HG02571 (cell line): ENCODE data around the gene LNX2.

ENCODE experiments used
- ATAC-seq: cut with Tn5 transposase; IDR thresholded peaks from one replicate; pipeline ENCODE4 v1.9.1; 2021; ENCODE audit warnings: mild to moderate bottlenecking, moderate library complexity; ENCODE audit not compliant: unreplicated experiment

The LNX2 gene

GRCh38 chr13:27617881-27618321 lies 2.4 kb downstream of the LNX2 start:
- ATAC-seq: no peak

- no peak for ATAC-seq
These were observed 6.7 kb downstream of the LNX2 start for GRCh38 chr13:27613628-27614027.

- no peak for ATAC-seq
These were observed 13.2 kb downstream of the LNX2 start for GRCh38 chr13:27607125-27607524.

GRCh38 chr13:27605610-27606200 lies 14.6 kb downstream of the LNX2 start:
- ATAC-seq: no peak

GRCh38 chr13:27605099-27605498 lies 15.2 kb downstream of the LNX2 start:
- ATAC-seq: no peak

- no peak for ATAC-seq
These were observed 18.5 kb downstream of the LNX2 start for GRCh38 chr13:27601803-27602202.

- no peak for ATAC-seq
These were observed 19.1 kb downstream of the LNX2 start for GRCh38 chr13:27601208-27601607.

GRCh38 chr13:27600711-27601110 lies 19.6 kb downstream of the LNX2 start:
- ATAC-seq: no peak

- no peak for ATAC-seq
These were observed 20.3 kb downstream of the LNX2 start for GRCh38 chr13:27599845-27600553.

- ATAC-seq: no peak
These were observed 21.2 kb downstream of the LNX2 start for GRCh38 chr13:27599096-27599495.

GRCh38 chr13:27595055-27595811 lies 25.1 kb downstream of the LNX2 start:
- ATAC-seq: no peak

- ATAC-seq: no peak
These were observed 27.1 kb downstream of the LNX2 start for GRCh38 chr13:27593267-27593666.

- ATAC-seq: no peak
These were observed 27.5 kb downstream of the LNX2 start for GRCh38 chr13:27592865-27593264.

- no peak for ATAC-seq
These were observed 31.9 kb downstream of the LNX2 start for GRCh38 chr13:27588405-27588804.

- ATAC-seq: no peak
These were observed 33.1 kb downstream of the LNX2 start for GRCh38 chr13:27587095-27587746.

GRCh38 chr13:27583645-27584044 lies 36.7 kb downstream of the LNX2 start:
- ATAC-seq: no peak

- ATAC-seq: no peak
These were observed 42.0 kb downstream of the LNX2 start for GRCh38 chr13:27578121-27579030.

- ATAC-seq: no peak
These were observed 45.7 kb downstream of the LNX2 start for GRCh38 chr13:27574661-27575060.

GRCh38 chr13:27573265-27573664 lies 47.1 kb downstream of the LNX2 start:
- no peak for ATAC-seq

- no peak for ATAC-seq
These were observed 48.0 kb downstream of the LNX2 start for GRCh38 chr13:27572234-27572901.
